Measurements from ENCODE around the gene TMEM8B.

Gene TMEM8B

GRCh38 chr9:35842795-35843194 is 13.8 kb downstream of the TMEM8B start:
- TF ChIP-seq, protein P1, sequence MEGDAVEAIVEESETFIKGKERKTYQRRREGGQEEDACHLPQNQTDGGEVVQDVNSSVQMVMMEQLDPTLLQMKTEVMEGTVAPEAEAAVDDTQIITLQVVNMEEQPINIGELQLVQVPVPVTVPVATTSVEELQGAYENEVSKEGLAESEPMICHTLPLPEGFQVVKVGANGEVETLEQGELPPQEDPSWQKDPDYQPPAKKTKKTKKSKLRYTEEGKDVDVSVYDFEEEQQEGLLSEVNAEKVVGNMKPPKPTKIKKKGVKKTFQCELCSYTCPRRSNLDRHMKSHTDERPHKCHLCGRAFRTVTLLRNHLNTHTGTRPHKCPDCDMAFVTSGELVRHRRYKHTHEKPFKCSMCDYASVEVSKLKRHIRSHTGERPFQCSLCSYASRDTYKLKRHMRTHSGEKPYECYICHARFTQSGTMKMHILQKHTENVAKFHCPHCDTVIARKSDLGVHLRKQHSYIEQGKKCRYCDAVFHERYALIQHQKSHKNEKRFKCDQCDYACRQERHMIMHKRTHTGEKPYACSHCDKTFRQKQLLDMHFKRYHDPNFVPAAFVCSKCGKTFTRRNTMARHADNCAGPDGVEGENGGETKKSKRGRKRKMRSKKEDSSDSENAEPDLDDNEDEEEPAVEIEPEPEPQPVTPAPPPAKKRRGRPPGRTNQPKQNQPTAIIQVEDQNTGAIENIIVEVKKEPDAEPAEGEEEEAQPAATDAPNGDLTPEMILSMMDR (IDR thresholded peaks at IDR 0.05; ENCODE audit: low read depth, low read length) = no peak
- no peak for TF ChIP-seq POLR2A (IDR thresholded peaks at IDR 0.05; ENCODE audit: extremely low read depth, insufficient read length)
- TF ChIP-seq MAX (IDR thresholded peaks at IDR 0.05; ENCODE audit: low read depth, low read length) = no peak
- TF ChIP-seq MYC (IDR thresholded peaks at IDR 0.05; ENCODE audit: low read depth, low read length) = no peak
- H3K4me3 ChIP-seq (ENCODE audit: low read depth, low read length) = no peak overlapping the region
- DNase-seq (ENCODE audit: low read depth) = no peak

DNA sequence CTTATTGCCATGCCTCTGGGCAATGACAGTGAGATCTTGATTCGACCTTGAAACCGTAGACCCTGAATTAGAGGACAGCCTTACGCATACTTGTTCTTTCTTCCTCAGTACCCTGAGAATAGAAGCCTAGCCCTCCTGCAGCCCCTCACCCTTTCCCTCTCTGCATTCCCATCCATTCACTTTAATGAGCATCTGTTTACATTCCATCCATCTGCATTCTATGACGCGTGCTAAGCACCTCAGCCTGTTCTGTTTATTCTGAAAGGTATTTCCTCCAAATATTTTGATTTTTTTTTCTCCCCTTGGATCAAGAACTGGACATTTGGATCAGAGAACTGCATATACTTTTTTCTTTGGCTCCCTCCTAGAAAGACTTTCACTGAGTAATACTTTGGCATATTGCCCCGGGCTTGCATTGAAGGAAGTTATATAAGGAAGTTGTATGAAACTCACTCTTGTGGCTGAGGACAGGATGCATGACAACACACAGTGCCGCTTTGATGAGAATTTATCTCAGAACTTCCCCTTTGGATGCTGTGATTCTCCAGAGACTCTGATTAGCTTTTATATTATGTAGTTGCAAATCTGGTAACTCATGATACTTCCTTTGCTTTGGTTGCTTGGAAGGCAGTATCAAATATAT is 15.7 kb downstream of the TMEM8B start:
- H3K4me3 ChIP-seq (ENCODE audit: low read depth, low read length) = no peak overlapping the region
- DNase-seq (ENCODE audit: low read depth) = peak; percentile 86
- TF ChIP-seq MYC (IDR thresholded peaks at IDR 0.05; ENCODE audit: low read depth, low read length) (no peak), POLR2A (IDR thresholded peaks at IDR 0.05; ENCODE audit: extremely low read depth, insufficient read length) (no peak), MAX (IDR thresholded peaks at IDR 0.05; ENCODE audit: low read depth, low read length) (no peak)
- TF ChIP-seq, protein P1 (IDR thresholded peaks at IDR 0.05; ENCODE audit: low read depth, low read length) = no peak

GRCh38 chr9:35845824-35846771 is 17.1 kb downstream of the TMEM8B start:
- no peak for DNase-seq (ENCODE audit: low read depth)
- TF ChIP-seq, protein P1 (IDR thresholded peaks at IDR 0.05; ENCODE audit: low read depth, low read length) = no peak
- TF ChIP-seq MAX (IDR thresholded peaks at IDR 0.05; ENCODE audit: low read depth, low read length) (no peak), MYC (IDR thresholded peaks at IDR 0.05; ENCODE audit: low read depth, low read length) (no peak), POLR2A (IDR thresholded peaks at IDR 0.05; ENCODE audit: extremely low read depth, insufficient read length) (no peak)
- no peak overlapping the region for H3K4me3 ChIP-seq (ENCODE audit: low read depth, low read length)

DNA sequence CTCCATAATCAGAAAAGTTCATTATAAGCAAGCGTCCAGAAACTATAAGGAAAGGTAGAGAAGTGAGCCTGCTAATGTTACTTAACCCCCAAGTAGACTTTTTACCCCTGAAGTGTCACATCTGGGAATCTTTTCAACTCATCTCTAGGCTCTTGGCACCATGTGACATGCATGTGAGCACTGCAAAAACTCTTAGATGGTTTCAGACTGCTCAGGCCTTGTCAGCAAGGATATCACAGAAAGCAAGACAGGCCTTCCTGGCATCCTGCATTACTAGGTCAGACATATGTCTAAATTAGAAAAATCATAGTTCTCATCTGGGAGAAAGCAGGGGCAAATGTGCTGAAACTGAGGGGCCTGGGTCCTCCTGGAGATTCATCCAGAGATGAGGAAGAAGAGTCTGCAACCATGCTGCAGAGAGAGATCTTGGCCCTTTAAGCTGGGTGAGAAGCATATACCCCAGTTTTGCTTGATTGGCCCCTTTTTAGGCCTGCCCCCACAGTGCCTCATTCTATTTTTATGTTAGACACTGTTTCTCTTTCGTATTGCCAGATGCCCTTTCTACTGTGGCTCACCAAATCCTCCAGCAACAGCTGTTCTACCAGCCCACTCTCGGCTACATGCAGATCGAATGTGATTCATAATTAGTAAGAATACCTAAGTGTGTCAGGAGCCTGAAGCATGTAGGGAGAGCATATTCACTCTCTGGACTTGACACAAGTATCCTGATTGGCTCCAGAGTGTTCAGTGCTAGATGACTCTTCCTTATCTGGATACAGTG is 19.0 kb downstream of the TMEM8B start:
- DNase-seq (ENCODE audit: low read depth) = no peak
- TF ChIP-seq, protein P1 (IDR thresholded peaks at IDR 0.05; ENCODE audit: low read depth, low read length) = no peak
- TF ChIP-seq MYC (IDR thresholded peaks at IDR 0.05; ENCODE audit: low read depth, low read length) (no peak), POLR2A (IDR thresholded peaks at IDR 0.05; ENCODE audit: extremely low read depth, insufficient read length) (no peak), MAX (IDR thresholded peaks at IDR 0.05; ENCODE audit: low read depth, low read length) (no peak)
- no peak overlapping the region for H3K4me3 ChIP-seq (ENCODE audit: low read depth, low read length)

DNA sequence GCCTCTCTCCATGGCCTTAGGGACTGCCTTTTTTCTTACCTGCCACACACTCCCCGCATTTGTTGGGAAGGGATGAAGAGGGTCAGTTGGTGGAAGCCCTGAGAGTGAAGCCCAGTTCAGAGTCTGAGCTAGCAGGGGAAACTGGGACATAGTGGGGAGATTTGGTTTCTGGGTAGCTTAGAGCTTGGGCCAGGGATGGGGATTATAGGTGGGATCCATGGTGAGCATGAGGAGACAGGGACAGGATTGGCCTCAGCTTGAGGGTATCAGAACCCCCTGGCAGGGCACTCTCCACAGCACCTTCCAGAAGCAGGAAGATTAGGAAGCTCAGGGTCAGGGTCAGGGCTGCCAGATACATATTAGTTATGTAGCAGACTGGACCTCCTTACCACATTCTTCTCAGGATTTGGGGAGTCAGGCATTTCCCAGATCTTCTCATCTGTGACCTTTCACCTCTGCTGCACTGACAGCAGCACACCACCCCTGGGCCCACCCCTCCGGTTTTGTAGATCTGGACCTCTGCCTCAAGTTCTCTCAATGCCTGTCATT is 23.3 kb downstream of the TMEM8B start:
- DNase-seq (ENCODE audit: low read depth) = no peak
- H3K4me3 ChIP-seq (ENCODE audit: low read depth, low read length) = no peak overlapping the region
- TF ChIP-seq MYC (IDR thresholded peaks at IDR 0.05; ENCODE audit: low read depth, low read length) (no peak), MAX (IDR thresholded peaks at IDR 0.05; ENCODE audit: low read depth, low read length) (no peak), POLR2A (IDR thresholded peaks at IDR 0.05; ENCODE audit: extremely low read depth, insufficient read length) (no peak)
- TF ChIP-seq, protein P1 (IDR thresholded peaks at IDR 0.05; ENCODE audit: low read depth, low read length) = no peak
